Stimulated activated CD8-positive, alpha-beta memory T cell treated with anti-CD3 and anti-CD28 coated beads, Interleukin-4, amount 100 ng/mL, for 24 hours (primary cell): ENCODE measurements around the gene TMCC1.
"Not testable (repeated sequence)": the region's sequence is repeated elsewhere in the genome, so short reads cannot be mapped to it uniquely, and the experiment has no call there.

ENCODE experiments used
- DNase-seq: peaks from one replicate; pipeline ENCODE4 v3.0.0-alpha.2; 2020; ENCODE audit warnings: low read depth

The TMCC1 gene

GRCh38 chr3:129622933-129623332 lies 270.6 kb downstream of the TMCC1 start:
- no peak for DNase-seq

GRCh38 chr3:129622226-129622874 lies 271.2 kb downstream of the TMCC1 start:
- DNase-seq: no peak

- DNase-seq: no peak
Observed at GRCh38 chr3:129621626-129622225, 271.8 kb downstream of the TMCC1 start.

GRCh38 chr3:129620828-129621559 lies 272.5 kb downstream of the TMCC1 start:
- DNase-seq: no peak

- no peak for DNase-seq
Observed at GRCh38 chr3:129619726-129620162, 273.8 kb downstream of the TMCC1 start.

GRCh38 chr3:129618901-129619671 lies 274.4 kb downstream of the TMCC1 start:
- DNase-seq: no peak

- no peak for DNase-seq
Observed at GRCh38 chr3:129618186-129618820, 275.2 kb downstream of the TMCC1 start.

- no peak for DNase-seq
Observed at GRCh38 chr3:129617381-129618185, 275.9 kb downstream of the TMCC1 start.

GRCh38 chr3:129616713-129617112 lies 276.8 kb downstream of the TMCC1 start:
- no peak for DNase-seq

GRCh38 chr3:129616291-129616690 lies 277.2 kb downstream of the TMCC1 start:
- DNase-seq: no peak

GRCh38 chr3:129615751-129616281 lies 277.7 kb downstream of the TMCC1 start:
- no peak for DNase-seq

GRCh38 chr3:129614927-129615363 lies 278.6 kb downstream of the TMCC1 start:
- DNase-seq: no peak

- DNase-seq: no peak
Observed at GRCh38 chr3:129614435-129614834, 279.1 kb downstream of the TMCC1 start.

- no peak for DNase-seq
Observed at GRCh38 chr3:129613367-129613740, 280.2 kb downstream of the TMCC1 start.

GRCh38 chr3:129612534-129613366 lies 280.8 kb downstream of the TMCC1 start:
- no peak for DNase-seq

GRCh38 chr3:129611812-129612533 lies 281.5 kb downstream of the TMCC1 start:
- no peak for DNase-seq

GRCh38 chr3:129611446-129611800 lies 282.1 kb downstream of the TMCC1 start:
- DNase-seq: no peak

GRCh38 chr3:129610794-129611445 lies 282.6 kb downstream of the TMCC1 start:
- DNase-seq: not testable (repeated sequence)

GRCh38 chr3:129610276-129610675 lies 283.2 kb downstream of the TMCC1 start:
- no peak for DNase-seq
